ENCODE results near the gene CSF1. TPM values are rescaled to one million over a fixed set of nuclear protein-coding genes. Genes with fewer than 3 reads are reported as not detected.
"Not testable (repeated sequence)": the region's sequence is repeated elsewhere in the genome, so short reads cannot be mapped to it uniquely, and the experiment has no call there.

CSF1 gene
- total RNA-seq, 2 donors from 2014 or later, result 30.8 to 44.1 TPM

DNA sequence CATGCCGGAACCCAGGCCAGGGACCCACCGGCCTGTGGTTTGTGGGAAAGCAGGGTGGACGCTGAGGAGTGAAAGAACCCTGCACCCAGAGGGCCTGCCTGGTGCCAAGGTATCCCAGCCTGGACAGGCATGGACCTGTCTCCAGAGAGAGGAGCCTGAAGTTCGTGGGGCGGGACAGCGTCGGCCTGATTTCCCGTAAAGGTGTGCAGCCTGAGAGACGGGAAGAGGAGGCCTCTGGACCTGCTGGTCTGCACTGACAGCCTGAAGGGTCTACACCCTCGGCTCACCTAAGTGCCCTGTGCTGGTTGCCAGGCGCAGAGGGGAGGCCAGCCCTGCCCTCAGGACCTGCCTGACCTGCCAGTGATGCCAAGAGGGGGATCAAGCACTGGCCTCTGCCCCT, 18.5 kb downstream of the CSF1 start:
- intact Hi-C loops (cut with DNase I), result loop anchor here in 1 of 2 donors (5.0 kb wide), 1 partner anchor 53 kb away; the partner anchor contains the start of gene AHCYL1
- ATAC-seq (no peak), DNase-seq (no peak)

DNA sequence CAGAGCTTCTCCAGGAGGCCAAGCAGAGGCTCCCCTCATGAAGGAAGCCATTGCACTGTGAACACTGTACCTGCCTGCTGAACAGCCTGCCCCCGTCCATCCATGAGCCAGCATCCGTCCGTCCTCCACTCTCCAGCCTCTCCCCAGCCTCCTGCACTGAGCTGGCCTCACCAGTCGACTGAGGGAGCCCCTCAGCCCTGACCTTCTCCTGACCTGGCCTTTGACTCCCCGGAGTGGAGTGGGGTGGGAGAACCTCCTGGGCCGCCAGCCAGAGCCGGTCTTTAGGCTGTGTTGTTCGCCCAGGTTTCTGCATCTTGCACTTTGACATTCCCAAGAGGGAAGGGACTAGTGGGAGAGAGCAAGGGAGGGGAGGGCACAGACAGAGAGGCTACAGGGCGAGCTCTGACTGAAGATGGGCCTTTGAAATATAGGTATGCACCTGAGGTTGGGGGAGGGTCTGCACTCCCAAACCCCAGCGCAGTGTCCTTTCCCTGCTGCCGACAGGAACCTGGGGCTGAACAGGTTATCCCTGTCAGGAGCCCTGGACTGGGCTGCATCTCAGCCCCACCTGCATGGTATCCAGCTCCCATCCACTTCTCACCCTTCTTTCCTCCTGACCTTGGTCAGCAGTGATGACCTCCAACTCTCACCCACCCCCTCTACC, 19.1 kb downstream of the CSF1 start:
- intact Hi-C loops (cut with DNase I), result loop anchor here in 1 of 2 donors (5.0 kb wide), 1 partner anchor 53 kb away; the partner anchor contains the start of gene AHCYL1
- DNase-seq, result no peak
- ATAC-seq, result no peak

GRCh38 chr1:109930252-109930993, 19.8 kb downstream of the CSF1 start:
- DNase-seq, result no peak
- intact Hi-C loops (cut with DNase I), result no loop called here
- no peak for ATAC-seq

DNA sequence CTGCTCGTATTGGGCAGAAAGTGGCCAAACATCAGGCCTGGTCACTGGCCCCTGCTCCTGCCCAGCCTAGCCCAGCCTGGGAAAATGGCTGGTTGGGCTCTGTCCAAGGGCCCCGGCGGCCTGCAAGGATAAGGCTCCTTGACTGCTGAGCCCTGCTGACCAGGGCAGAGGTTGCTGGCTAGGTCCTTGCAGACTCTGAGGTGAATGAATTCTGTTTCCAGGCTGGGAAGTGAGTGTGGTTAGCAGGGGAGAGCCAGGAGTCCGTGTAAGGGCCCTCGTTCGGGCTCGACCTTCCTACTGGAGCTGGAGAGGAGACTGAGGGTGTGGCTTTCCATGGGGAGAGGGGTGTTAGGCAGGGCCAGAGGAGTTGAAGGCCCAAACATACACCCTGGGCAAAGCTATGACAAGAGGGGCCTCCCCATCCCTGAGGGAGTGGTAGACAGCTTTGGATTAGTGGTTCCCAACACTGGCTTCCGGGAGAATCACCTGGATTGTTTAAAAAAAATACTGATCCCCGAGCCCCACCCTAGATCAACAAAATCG, 20.6 kb downstream of the CSF1 start:
- intact Hi-C loops (cut with DNase I), result no loop called here
- peak; percentile 73 to 88 for ATAC-seq
- DNase-seq, result peak; percentile 93

DNA sequence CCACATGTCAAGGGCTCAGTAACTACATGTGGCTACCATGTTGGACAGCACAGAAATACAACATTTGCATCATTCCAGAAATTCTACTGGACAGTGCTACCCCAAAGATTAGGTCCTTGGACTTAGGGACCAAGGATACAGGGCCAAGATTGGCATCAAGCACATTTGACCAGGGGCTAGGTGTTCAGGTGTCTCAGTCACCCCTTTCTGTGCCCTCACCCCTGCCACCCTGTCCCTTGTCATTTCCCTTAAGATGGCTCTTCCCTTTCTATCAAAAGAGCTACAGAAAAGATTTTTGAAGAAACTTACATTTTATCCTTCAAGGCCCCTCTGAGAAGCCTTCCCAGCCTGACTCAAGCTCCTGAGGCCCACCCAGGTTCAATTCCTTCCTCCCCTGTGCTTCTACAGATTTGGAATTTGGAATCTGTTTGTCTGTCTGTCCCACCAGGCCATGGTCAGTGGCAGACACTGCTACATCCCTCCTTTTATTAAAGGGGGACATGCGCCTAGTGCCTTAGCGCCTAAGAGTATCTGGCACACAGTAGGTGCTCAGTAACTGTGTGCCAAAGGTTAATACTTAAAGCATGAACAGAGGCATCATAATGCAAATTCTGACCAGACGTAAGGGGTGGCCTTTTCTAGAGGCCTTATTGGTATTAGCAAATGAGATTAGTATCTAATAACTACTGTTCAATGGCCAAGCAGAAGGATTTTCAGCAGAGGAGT, 21.4 kb downstream of the CSF1 start:
- no peak for ATAC-seq
- DNase-seq, result no peak
- intact Hi-C loops (cut with DNase I), result no loop called here

GRCh38 chr1:109932679-109933078, 22.0 kb downstream of the CSF1 start:
- ATAC-seq (no peak), DNase-seq (no peak)
- intact Hi-C loops (cut with DNase I), result no loop called here

- ATAC-seq (peak in 1 of 2 donors; percentile 52), DNase-seq (no peak)
- intact Hi-C loops (cut with DNase I), result no loop called here
Measured at GRCh38 chr1:109933856-109934711, 23.4 kb downstream of the CSF1 start.

- ATAC-seq, result no peak
- DNase-seq, result no peak
- intact Hi-C loops (cut with DNase I), result no loop called here
Measured at GRCh38 chr1:109935451-109935900, 24.8 kb downstream of the CSF1 start.

GRCh38 chr1:109937738-109938137, 27.1 kb downstream of the CSF1 start:
- DNase-seq, result no peak
- ATAC-seq, result no peak
- intact Hi-C loops (cut with DNase I), result no loop called here

DNA sequence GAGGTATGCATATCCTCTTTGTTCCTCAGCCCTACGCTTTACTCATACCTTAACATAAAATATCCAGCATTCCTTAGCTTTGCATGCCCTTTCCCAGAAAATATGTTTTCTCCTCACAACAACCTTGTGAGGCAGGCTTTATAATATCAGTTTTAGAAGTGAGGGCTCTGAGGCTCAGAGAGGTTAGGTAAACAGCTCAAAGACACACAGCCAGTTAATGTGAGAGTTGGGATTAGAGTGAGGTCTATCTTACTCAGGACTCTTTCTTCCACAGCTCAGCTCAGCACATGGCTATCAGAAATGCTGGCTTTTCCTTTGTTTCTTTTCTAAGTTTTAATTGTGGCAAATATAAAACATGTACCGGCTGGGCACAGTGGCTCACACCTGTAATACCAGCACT, 27.9 kb downstream of the CSF1 start:
- intact Hi-C loops (cut with DNase I), result no loop called here
- ATAC-seq (no peak), DNase-seq (no peak)

DNA sequence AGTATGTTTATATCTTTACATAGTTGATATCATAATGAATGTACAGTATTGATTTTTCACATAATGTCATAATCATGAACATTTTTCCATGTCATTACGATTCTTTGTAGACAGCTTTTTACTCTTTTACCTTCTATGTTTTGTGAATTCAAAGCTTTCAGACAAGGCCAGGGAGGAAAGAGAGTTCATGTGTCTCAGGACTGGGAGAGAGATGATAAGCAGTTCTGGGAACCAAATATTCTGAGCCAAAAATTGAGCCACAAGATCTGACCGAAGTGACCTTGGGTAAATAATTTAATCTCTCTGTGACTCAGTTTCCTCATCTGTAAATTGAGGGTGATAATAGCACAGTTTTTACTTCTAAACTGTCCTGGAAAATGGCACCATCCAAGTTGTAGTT, 31.8 kb downstream of the CSF1 start:
- intact Hi-C loops (cut with DNase I), result no loop called here
- ATAC-seq (no peak), DNase-seq (no peak)

DNA sequence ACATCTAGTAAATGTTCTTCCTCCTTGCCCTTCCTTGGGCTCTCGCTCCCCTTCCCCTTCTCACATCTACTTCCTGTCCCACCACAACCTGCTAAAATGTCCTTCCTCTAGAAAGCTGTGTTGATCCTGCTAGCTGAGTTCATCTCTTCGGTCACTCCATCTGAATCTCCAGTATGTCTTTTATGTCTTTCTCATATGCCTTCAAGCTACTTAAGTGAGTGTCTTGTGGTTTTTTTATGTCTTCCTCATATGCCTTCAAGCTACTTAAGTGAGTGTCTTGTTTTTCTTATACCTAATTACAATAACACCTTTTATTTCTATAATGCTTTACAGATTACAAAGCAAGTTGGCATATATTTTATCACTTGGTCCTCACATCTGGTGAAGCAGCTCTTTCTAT, 33.9 kb downstream of the CSF1 start:
- intact Hi-C loops (cut with DNase I), result no loop called here
- DNase-seq (no peak), ATAC-seq (no peak)

DNA sequence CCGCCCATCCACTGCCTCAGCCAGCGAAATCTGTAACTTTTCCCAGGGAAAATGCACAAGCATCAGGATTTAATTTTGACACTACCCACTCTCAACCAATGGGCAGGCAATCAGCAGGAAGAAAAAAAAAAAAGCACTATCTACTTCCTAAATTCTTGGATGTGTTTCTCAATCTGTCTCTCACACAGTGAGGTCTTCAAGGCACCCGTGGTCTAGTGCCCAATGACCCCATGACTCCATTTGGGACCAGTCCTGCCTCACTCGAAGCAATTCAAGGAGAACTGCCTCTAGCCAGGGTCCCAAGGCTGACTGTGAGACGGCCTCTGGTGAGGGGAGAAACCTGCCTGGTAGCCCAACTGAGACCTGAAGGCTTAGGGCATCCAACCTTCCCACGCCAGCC, 35.9 kb downstream of the CSF1 start:
- intact Hi-C loops (cut with DNase I), result no loop called here

GRCh38 chr1:109947582-109948284, 37.1 kb downstream of the CSF1 start:
- DNase-seq, result no peak
- ATAC-seq, result no peak
- intact Hi-C loops (cut with DNase I), result no loop called here

More for the DNA sequence above, 35.9 kb downstream of the CSF1 start:
- ATAC-seq (no peak), DNase-seq (no peak)

DNA sequence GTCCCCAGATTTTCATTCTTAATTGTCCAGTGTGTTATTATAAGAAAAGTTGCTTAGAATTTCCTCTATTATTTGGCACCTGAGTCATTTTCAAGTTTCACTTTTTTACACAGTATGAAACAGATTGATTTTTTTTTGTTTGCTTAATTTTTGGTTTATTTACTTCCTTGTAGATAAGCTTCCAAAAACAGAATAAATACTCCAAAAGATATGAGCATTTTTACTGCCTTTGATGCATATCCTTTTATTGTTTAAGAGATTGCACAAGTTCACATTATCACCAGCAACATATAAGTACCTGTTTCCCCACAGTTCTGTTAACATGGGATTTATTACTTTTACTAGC, 37.6 kb downstream of the CSF1 start:
- intact Hi-C loops (cut with DNase I), result no loop called here
- ATAC-seq (no peak), DNase-seq (no peak)

DNA sequence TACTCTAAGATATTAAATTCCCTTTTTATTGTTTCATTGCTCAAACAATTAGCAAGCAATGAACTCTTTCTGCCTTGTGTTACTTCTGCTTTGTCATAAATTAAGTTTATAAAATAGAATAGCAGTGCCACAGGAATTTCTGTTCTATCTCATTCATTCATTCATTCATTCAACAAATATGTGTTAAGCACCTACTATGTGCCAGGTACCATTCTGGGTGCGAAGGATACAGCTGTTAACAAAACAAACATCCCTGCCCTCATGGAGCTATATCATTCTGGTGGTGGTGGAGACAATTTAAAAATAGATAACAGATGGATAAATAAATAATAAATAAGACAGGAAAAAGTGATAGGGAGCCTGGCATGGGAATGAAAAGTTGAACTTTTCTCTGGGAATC, 39.4 kb downstream of the CSF1 start:
- ATAC-seq (no peak), DNase-seq (no peak)
- intact Hi-C loops (cut with DNase I), result no loop called here

- ATAC-seq (no peak), DNase-seq (no peak)
- intact Hi-C loops (cut with DNase I), result no loop called here
Measured at GRCh38 chr1:109950509-109950908, 39.9 kb downstream of the CSF1 start.

DNA sequence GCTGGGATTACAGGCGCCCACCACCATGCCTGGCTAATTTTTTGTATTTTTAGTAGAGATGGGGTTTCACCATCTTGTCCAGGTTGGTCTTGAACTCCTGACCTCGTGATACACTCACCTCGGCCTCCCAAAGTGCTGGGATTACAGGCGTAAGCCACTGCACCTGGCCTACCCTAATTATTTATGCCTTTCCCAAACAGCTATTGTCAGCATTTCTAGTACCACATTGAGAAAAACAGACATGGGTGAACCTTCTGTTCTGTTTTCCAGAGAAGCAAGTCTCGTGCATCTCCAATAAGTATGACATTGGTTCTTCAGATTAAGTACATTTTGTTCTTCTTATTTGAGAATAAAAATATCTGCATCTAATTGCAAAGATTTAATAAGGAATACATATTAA, 40.9 kb downstream of the CSF1 start:
- intact Hi-C loops (cut with DNase I), result not testable (repeated sequence)

More for the DNA sequence above, 40.9 kb downstream of the CSF1 start:
- not testable (repeated sequence) for ATAC-seq, DNase-seq
